Stimulated activated effector memory CD8-positive, alpha-beta T cell treated with anti-CD3 and anti-CD28 coated beads, Interleukin-12 subunit alpha, Interleukin-12 subunit beta, amount 100 ng/mL, for 72 hours (primary cell): Measurements from ENCODE around the gene MPDZ.
"Not testable (repeated sequence)": the region's sequence is repeated elsewhere in the genome, so short reads cannot be mapped to it uniquely, and the experiment has no call there.

Source experiments
- ATAC-seq: fragments of 150-1000 bp; cut with Tn5 transposase; 2 replicates; pipeline ENCODE4 v1.10.0; 2021
- DNase-seq, 2 donors: peaks; one replicate each; pipeline ENCODE4 v3.0.0; 2021 to 2022; ENCODE audit warnings: low spot score in 2 of 2
- H3K27ac Mint-ChIP-seq: one replicate; pipeline ENCODE4 v1.8.0; 2022; ENCODE audit warnings: mild to moderate bottlenecking, mixed read lengths
- H3K36me3 Mint-ChIP-seq: one replicate; pipeline ENCODE4 v1.8.0; 2022; ENCODE audit warnings: mild to moderate bottlenecking, mixed read lengths
- H3K4me1 Mint-ChIP-seq: one replicate; pipeline ENCODE4 v1.8.0; 2022; ENCODE audit warnings: mixed read lengths
- H3K4me3 Mint-ChIP-seq: one replicate; pipeline ENCODE4 v1.8.0; 2022; ENCODE audit warnings: mild to moderate bottlenecking, mixed read lengths
- H3K9me3 Mint-ChIP-seq: one replicate; pipeline ENCODE4 v1.8.0; 2022; ENCODE audit warnings: mixed read lengths

Gene MPDZ

DNA sequence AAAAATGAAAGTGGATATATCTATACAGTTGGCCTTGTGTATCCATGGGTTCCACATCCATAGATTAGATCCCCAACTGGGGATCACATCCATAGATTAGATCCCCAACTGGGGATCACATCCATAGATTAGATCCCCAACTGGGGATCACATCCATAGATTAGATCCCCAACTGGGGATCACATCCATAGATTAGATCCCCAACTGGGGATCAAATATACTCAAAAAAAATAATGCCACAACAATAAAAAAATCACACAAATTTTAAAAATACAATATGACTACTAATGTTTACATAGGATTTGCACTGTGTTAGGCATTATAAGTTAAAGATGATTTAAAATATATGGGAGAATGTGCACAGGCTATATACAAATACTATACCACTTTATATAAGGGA, 56.8 kb downstream of the MPDZ start:
- not testable (repeated sequence) for DNase-seq, H3K36me3 Mint-ChIP-seq, ATAC-seq, H3K4me3 Mint-ChIP-seq, H3K4me1 Mint-ChIP-seq, H3K27ac Mint-ChIP-seq
- H3K9me3 Mint-ChIP-seq = peaks cover 13% of the 10 kb centered on the region

GRCh38 chr9:13221741-13222140, 57.8 kb downstream of the MPDZ start:
- H3K27ac Mint-ChIP-seq = no peak overlapping the region

DNA sequence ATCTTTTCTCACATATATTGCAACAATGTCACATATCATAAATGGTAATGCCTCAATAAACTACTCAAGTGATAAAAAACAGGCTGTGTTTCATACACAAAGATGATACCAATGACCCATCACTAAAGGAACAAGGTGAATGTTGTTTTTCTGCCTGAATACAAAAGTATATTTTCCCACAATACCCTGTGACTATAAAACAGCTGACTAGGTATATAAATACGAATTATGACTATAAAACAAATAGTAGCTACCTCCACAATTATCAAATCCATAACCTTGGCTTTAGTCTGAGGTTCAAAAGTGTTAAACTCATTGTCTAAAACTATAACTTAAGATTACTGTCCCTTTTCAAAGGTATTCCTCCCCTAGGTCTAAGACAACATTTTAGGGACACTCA, 58.7 kb downstream of the MPDZ start:
- ATAC-seq = no peak
- H3K36me3 Mint-ChIP-seq = no peaks in the 10 kb centered on the region
- H3K4me1 Mint-ChIP-seq = no peaks in the 10 kb centered on the region
- no peak for DNase-seq
- peaks cover 6% of the 10 kb centered on the region for H3K9me3 Mint-ChIP-seq
- H3K27ac Mint-ChIP-seq = no peak overlapping the region
- H3K4me3 Mint-ChIP-seq = no peak overlapping the region

More at GRCh38 chr9:13221741-13222140, 57.8 kb downstream of the MPDZ start:
- Mint-ChIP-seq H3K9me3 (peaks cover 10% of the 10 kb centered on the region), H3K36me3 (no peaks in the 10 kb centered on the region), H3K4me3 (no peak overlapping the region), H3K4me1 (no peaks in the 10 kb centered on the region)
- DNase-seq (no peak), ATAC-seq (no peak)

DNA sequence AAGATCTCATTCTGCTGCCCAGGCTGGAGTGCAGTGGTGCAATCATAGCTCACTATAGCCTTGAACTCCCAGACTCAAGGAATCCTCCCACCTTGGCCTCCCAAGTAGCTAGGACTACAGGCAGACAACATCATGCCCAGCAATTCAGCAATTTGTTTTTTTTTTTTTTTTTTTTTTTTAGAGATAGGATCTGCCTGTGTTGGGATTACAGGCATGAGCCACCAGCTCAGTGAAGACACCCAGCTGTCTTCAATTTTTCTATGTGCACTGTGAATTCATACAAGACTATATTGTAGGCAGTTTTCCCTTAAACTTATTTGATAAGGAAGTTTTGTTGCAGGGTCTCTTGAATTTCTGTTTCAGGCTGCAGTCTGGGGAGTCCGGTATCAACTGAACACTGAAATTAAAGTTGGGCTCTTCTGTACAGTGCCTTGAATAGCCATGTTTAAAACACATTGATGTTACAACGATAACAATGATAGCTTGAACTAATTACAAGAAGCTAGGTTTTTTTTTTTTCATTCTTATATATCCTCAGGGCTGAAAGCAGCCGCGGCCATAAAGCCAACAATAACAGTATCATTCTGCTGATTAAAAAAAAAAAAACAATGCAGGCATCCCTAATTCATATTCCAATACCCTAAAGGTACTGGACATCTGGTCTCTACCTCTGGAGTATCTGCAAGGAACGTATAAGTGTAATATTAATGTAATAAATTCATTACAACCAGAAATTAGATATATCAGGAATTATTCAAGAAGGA, 63.5 kb downstream of the MPDZ start:
- Mint-ChIP-seq H3K4me3 (no peak overlapping the region), H3K27ac (no peak overlapping the region), H3K36me3 (no peaks in the 10 kb centered on the region), H3K9me3 (peaks cover 8% of the 10 kb centered on the region), H3K4me1 (no peaks in the 10 kb centered on the region)
- ATAC-seq = no peak
- no peak for DNase-seq

- DNase-seq = no peak
- no peak overlapping the region for H3K27ac Mint-ChIP-seq
- H3K36me3 Mint-ChIP-seq = no peaks in the 10 kb centered on the region
- H3K9me3 Mint-ChIP-seq = peaks cover 15% of the 10 kb centered on the region
- H3K4me1 Mint-ChIP-seq = no peaks in the 10 kb centered on the region
- ATAC-seq = no peak
- H3K4me3 Mint-ChIP-seq = no peak overlapping the region
Measured at GRCh38 chr9:13213998-13214397, 65.5 kb downstream of the MPDZ start.

DNA sequence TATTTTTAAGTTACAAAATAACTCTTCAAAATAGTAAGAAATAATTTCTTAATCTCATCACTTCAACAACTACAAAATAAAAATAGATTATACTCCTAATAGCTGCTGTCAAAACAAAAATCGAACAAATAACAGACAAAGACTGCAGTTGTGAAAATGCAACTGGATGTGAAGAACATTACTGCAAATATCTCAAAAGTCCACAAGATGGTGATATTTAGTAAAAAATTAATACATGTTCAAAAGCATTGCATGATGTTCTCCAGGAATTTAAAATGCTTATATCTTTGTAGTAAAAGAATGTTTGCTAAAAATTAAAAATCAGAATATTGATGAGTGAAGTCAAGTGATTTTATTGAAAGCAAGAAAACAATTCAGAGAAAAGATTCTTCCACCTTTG, 66.2 kb downstream of the MPDZ start:
- DNase-seq = no peak
- Mint-ChIP-seq H3K27ac (no peak overlapping the region), H3K4me3 (no peak overlapping the region), H3K4me1 (no peaks in the 10 kb centered on the region), H3K36me3 (no peaks in the 10 kb centered on the region), H3K9me3 (peaks cover 15% of the 10 kb centered on the region)
- ATAC-seq = no peak

DNA sequence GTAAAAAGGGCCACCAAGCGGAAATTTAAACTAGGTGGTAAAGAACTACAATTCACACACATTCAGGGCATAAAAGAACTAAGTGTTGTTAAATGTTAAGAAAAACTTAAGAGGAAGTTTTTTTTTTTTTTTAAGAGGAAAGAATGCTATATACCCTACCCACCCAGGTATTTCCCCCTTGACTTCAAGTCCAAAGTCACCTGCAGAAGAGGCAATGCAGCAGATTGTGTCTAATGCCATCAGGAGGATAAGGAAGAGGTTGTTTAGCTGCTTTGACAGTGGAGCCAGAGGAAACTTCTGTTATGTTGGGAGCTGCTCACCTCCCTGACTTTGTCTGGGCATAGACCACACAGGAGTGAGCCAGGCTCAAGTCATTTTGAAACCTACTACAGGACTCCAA, 69.2 kb downstream of the MPDZ start:
- Mint-ChIP-seq H3K4me3 (no peak overlapping the region), H3K27ac (no peak overlapping the region), H3K36me3 (no peaks in the 10 kb centered on the region), H3K9me3 (peaks cover 21% of the 10 kb centered on the region), H3K4me1 (no peaks in the 10 kb centered on the region)
- ATAC-seq (no peak), DNase-seq (no peak)

- ATAC-seq = no peak
- H3K4me1 Mint-ChIP-seq = no peaks in the 10 kb centered on the region
- no peak overlapping the region for H3K4me3 Mint-ChIP-seq
- H3K36me3 Mint-ChIP-seq = no peaks in the 10 kb centered on the region
- no peak for DNase-seq
- H3K27ac Mint-ChIP-seq = no peak overlapping the region
- H3K9me3 Mint-ChIP-seq = peaks cover 21% of the 10 kb centered on the region
Measured at GRCh38 chr9:13209498-13209897, 70.0 kb downstream of the MPDZ start.

DNA sequence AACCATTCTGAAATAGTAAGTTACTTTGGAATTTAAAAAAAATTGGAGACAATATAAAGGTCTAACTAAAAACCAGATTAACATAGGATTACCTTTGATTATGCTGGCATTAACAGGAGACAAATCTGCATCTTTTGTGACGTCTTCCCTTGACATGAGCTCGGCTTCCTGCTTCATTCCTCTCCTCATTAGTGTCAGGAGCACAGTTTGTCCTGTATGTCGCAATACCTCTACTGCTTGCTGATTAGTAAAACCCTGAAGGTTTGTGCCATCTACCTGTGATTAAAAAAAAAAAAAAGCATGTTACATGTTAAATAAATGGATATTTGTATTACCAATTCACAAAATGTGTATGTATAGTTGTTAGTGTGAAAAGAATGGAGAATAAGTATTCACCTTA, 73.7 kb downstream of the MPDZ start:
- Mint-ChIP-seq H3K4me1 (no peaks in the 10 kb centered on the region), H3K36me3 (no peaks in the 10 kb centered on the region), H3K4me3 (no peak overlapping the region), H3K27ac (no peak overlapping the region), H3K9me3 (peaks cover 35% of the 10 kb centered on the region)
- no peak for DNase-seq
- ATAC-seq = no peak

DNA sequence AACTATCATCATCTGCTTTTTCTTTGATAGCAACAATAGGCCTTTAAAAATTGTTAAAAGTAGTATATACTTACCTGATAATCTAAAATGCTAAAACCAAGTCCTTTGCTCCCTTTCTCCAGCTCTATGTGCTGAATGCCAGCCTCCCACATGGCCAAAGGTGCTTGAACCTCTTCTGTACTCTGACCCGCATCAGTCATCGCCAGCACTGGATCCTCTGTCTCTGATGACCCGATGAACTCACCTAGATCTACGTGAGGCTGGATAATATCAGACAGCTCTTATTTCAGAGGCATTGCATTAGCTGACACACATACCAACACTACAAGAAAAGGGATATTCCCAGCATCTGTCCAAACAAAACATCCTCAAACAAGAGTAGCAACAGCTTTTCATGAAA, 89.5 kb downstream of the MPDZ start:
- H3K36me3 Mint-ChIP-seq = no peaks in the 10 kb centered on the region
- H3K9me3 Mint-ChIP-seq = peaks cover 13% of the 10 kb centered on the region
- no peak overlapping the region for H3K4me3 Mint-ChIP-seq
- H3K4me1 Mint-ChIP-seq = no peaks in the 10 kb centered on the region
- no peak overlapping the region for H3K27ac Mint-ChIP-seq
- no peak for ATAC-seq
- no peak for DNase-seq

- H3K36me3 Mint-ChIP-seq = no peaks in the 10 kb centered on the region
- no peaks in the 10 kb centered on the region for H3K4me1 Mint-ChIP-seq
- peaks cover 13% of the 10 kb centered on the region for H3K9me3 Mint-ChIP-seq
- DNase-seq = no peak
- ATAC-seq = no peak
- H3K4me3 Mint-ChIP-seq = no peak overlapping the region
- H3K27ac Mint-ChIP-seq = no peak overlapping the region
Measured at GRCh38 chr9:13189362-13189761, 90.1 kb downstream of the MPDZ start.

GRCh38 chr9:13186774-13187173, 92.7 kb downstream of the MPDZ start:
- no peaks in the 10 kb centered on the region for H3K4me1 Mint-ChIP-seq
- ATAC-seq = no peak
- no peak overlapping the region for H3K27ac Mint-ChIP-seq
- H3K4me3 Mint-ChIP-seq = no peak overlapping the region
- no peaks in the 10 kb centered on the region for H3K36me3 Mint-ChIP-seq
- peaks cover 13% of the 10 kb centered on the region for H3K9me3 Mint-ChIP-seq
- DNase-seq = no peak

- peaks cover 13% of the 10 kb centered on the region for H3K9me3 Mint-ChIP-seq
- no peak for DNase-seq
- H3K27ac Mint-ChIP-seq = no peak overlapping the region
- H3K4me3 Mint-ChIP-seq = no peak overlapping the region
- H3K36me3 Mint-ChIP-seq = no peaks in the 10 kb centered on the region
- no peak for ATAC-seq
- no peaks in the 10 kb centered on the region for H3K4me1 Mint-ChIP-seq
Measured at GRCh38 chr9:13186091-13186490, 93.4 kb downstream of the MPDZ start.

GRCh38 chr9:13181652-13182051, 97.8 kb downstream of the MPDZ start:
- ATAC-seq = no peak
- Mint-ChIP-seq H3K4me3 (no peak overlapping the region), H3K4me1 (no peaks in the 10 kb centered on the region), H3K27ac (no peak overlapping the region), H3K36me3 (no peaks in the 10 kb centered on the region), H3K9me3 (peaks cover 18% of the 10 kb centered on the region)
- DNase-seq = no peak

DNA sequence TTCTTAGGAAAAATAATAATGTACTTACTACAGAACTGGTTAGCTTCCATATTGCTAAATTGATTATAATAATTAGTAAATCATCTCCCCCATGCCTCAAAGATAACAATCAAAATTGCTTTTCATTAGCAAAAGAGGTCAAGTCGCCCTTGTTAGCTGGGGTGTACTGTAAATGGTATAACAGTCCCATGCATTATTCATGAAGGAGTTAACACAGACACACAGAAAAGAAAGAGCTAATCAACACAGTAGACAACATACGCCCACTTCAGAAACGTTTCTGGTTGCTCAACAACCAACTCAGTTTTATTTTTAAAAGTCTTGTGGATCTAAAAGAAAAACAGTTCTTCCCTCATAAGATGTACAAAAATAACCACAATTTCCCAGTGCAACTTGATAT, 100.2 kb downstream of the MPDZ start:
- H3K36me3 Mint-ChIP-seq = no peaks in the 10 kb centered on the region
- no peak overlapping the region for H3K4me3 Mint-ChIP-seq
- peaks cover 11% of the 10 kb centered on the region for H3K9me3 Mint-ChIP-seq
- DNase-seq (no peak), ATAC-seq (no peak)
- H3K4me1 Mint-ChIP-seq = no peaks in the 10 kb centered on the region
- no peak overlapping the region for H3K27ac Mint-ChIP-seq

GRCh38 chr9:13175732-13176131, 103.8 kb downstream of the MPDZ start:
- H3K4me3 Mint-ChIP-seq = no peak overlapping the region
- no peak for ATAC-seq
- H3K27ac Mint-ChIP-seq = no peak overlapping the region
- H3K36me3 Mint-ChIP-seq = no peaks in the 10 kb centered on the region
- no peaks in the 10 kb centered on the region for H3K4me1 Mint-ChIP-seq
- peaks cover 17% of the 10 kb centered on the region for H3K9me3 Mint-ChIP-seq
- no peak for DNase-seq
